Upper lobe of right lung (tissue), 1 donor: Measurements from ENCODE around the gene TMEM239. TPM values are rescaled to one million over a fixed set of nuclear protein-coding genes. Genes with fewer than 3 reads are reported as not detected.
A peak's percentile ranks its signal among the peaks of the same experiment; 100 is the strongest.

Source experiments
- ATAC-seq: fragments of 200-7000 bp; cut with Tn5 transposase; one replicate; pipeline ENCODE4 v1.9.1; 2020; ENCODE audit warnings: mild to moderate bottlenecking, moderate library complexity
- DNase-seq: peaks from one replicate; pipeline ENCODE4 v3.0.0-alpha.2; 2020
- H3K27ac ChIP-seq: fragments of 200-600 bp; one replicate; pipeline ENCODE4 v1.8.0; 2022
- H3K27me3 ChIP-seq: fragments of 200-600 bp; one replicate; pipeline ENCODE4 v1.8.0; 2022; ENCODE audit warnings: mild to moderate bottlenecking
- H3K36me3 ChIP-seq: fragments of 200-600 bp; one replicate; pipeline ENCODE4 v1.8.0; 2022
- H3K4me1 ChIP-seq: fragments of 200-600 bp; one replicate; pipeline ENCODE4 v1.8.0; 2022
- H3K4me3 ChIP-seq: fragments of 200-600 bp; one replicate; pipeline ENCODE4 v1.8.0; 2022; ENCODE audit warnings: mild to moderate bottlenecking
- H3K9me3 ChIP-seq: fragments of 200-600 bp; one replicate; pipeline ENCODE4 v1.8.0; 2022
- CTCF ChIP-seq: fragments of 200-600 bp; IDR thresholded peaks from one replicate; pipeline ENCODE4 v1.8.0; 2022; ENCODE audit warnings: antibody characterized with exemption
- intact Hi-C: fragments of 100-400 bp; cut with DNase I; formaldehyde crosslinking; loops from one replicate; pipeline ENCODE4 v1.11.0; 2022
- total RNA-seq: library from RNA; stranded (reverse); fragmentation: NEBNext Ultra II Directional; extraction: Animal tissue kit (Norgen Biotek cat#: 25700); gene quantifications from one replicate; pipeline ENCODE4 v1.2.1, GENCODE V29; 2021
- donor health status: DM: no; HTN: yes; CAD: no; lungs with severe emphysema.

The TMEM239 gene
- total RNA-seq, 1 donor from 2014 or later, result not detected

DNA sequence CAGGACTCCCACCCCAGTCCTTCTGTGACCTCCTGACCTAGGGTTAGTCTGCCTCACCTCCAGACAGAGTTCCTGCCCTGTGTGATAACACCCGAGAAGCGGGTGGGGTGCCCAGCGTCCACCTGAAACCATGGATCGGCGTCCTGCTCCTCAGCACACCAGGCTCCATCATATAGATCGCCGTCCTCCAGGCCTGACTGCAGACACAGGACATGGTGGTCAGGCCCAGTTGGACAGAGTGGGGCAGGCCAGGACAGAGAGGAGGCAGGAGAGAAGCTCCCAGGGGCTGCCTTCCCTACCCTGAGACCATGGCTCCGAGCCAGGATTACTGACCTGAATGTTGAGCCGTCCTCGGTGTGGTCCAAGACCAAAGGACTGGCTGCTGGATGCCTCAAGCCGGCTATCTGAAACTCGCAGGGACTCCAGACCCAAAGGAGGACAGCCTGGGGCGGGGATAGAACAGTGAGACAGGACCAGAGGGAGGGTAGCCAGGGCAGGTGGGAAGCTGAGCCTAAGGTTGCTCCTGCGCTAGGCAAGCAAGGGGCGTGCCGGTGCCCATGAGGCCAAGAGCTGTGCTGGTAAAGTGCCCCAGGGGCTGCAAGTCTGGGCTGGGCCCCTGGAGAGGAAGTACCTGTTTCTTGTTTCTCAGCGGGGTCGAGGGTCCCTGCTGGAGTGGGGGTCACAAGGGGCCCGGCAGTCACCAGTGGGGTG, 17.9 kb upstream of the TMEM239 start:
- no peak overlapping the region for H3K4me3 ChIP-seq
- H3K36me3 ChIP-seq, result no peaks in the 10 kb centered on the region
- H3K9me3 ChIP-seq, result no peaks in the 10 kb centered on the region
- peaks cover 51% of the 10 kb centered on the region for H3K27me3 ChIP-seq
- H3K27ac ChIP-seq, result no peak overlapping the region
- ATAC-seq (no peak), DNase-seq (no peak)
- intact Hi-C loops, result no loop called here
- peaks cover 12% of the 10 kb centered on the region for H3K4me1 ChIP-seq
- no peak for TF ChIP-seq CTCF

- H3K4me1 ChIP-seq, result peaks cover 12% of the 10 kb centered on the region
- DNase-seq (no peak), ATAC-seq (no peak)
- no peaks in the 10 kb centered on the region for H3K36me3 ChIP-seq
- H3K9me3 ChIP-seq, result no peaks in the 10 kb centered on the region
- intact Hi-C loops, result no loop called here
- TF ChIP-seq CTCF, result no peak
- H3K27ac ChIP-seq, result no peak overlapping the region
- H3K4me3 ChIP-seq, result no peak overlapping the region
- peaks cover 53% of the 10 kb centered on the region for H3K27me3 ChIP-seq
Observed at GRCh38 chr20:2798814-2799213, 17.4 kb upstream of the TMEM239 start.

- peaks cover 58% of the 10 kb centered on the region for H3K27me3 ChIP-seq
- intact Hi-C loops, result no loop called here
- H3K9me3 ChIP-seq, result no peaks in the 10 kb centered on the region
- DNase-seq (no peak), ATAC-seq (no peak)
- H3K4me3 ChIP-seq, result peak overlapping the region; percentile 32
- TF ChIP-seq CTCF, result no peak
- no peak overlapping the region for H3K27ac ChIP-seq
- H3K36me3 ChIP-seq, result no peaks in the 10 kb centered on the region
- H3K4me1 ChIP-seq, result peaks cover 12% of the 10 kb centered on the region
Observed at GRCh38 chr20:2799271-2799670, 16.9 kb upstream of the TMEM239 start.

DNA sequence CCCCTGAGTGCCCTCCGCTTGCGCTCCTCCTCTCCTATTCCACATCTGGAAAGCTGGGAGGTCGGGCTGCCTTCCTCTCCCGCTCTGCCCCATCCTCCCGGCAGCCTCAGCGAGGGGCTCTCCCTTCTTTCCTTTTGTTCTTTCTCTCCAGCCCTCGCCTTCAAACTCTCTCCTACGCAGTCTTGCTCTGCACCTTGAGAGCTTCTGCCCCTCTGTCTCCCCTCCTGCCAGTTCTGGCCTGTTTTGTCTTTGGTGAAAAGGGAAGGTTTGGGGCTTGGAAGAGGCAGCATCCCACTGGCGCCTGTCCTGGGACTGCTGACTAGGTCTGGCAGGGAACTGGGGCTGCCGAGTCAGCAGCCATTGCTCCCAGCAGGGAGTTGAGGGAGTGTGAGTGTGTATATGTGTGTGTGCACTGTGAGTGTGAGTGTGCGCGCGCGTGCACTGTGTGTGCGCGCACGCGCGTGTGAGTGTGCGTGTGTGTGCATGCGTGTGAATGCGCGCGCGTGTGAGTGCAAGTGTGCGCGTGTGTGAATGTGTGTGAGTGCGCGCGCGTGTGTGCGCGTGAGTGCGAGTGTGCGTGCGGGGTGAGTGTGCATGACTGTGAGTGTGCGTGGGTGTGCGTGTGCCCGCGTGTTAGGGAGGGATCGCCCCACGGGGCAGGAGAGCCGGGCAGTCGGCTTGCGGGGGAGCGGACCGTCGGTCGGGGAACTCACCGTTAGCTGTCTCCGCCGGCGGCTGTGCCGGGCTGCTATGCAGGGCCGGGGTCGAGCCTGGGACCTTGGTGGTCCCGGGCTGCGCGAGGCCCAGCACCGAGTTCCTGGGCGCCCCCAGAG, 16.3 kb upstream of the TMEM239 start:
- ATAC-seq (peak; percentile 6), DNase-seq (no peak)
- peaks cover 12% of the 10 kb centered on the region for H3K4me1 ChIP-seq
- H3K9me3 ChIP-seq, result no peaks in the 10 kb centered on the region
- no peak for TF ChIP-seq CTCF
- no peak overlapping the region for H3K27ac ChIP-seq
- peak overlapping the region; percentile 32 for H3K4me3 ChIP-seq
- H3K27me3 ChIP-seq, result peaks cover 64% of the 10 kb centered on the region
- no peaks in the 10 kb centered on the region for H3K36me3 ChIP-seq
- intact Hi-C loops, result no loop called here

GRCh38 chr20:2800521-2801285, 15.5 kb upstream of the TMEM239 start, which contains the start of gene CPXM1:
TSS of gene CPXM1 (minus strand) at chr20:2800627. CDS start at chr20:2800572, 55 bp downstream.
- Histone ChIP-seq H3K36me3 (no peaks in the 10 kb centered on the region), H3K9me3 (no peaks in the 10 kb centered on the region), H3K27ac (no peak within 1 kb of the TSS), H3K27me3 (peaks cover 72% of the 10 kb centered on the region), H3K4me3 (peak within 1 kb of the TSS; percentile 32), H3K4me1 (peaks cover 12% of the 10 kb centered on the region)
- no peak for TF ChIP-seq CTCF
- DNase-seq, result no peak
- ATAC-seq, result peak; percentile 4
- intact Hi-C loops, result no loop called here
